CD4-positive, CD25-positive, alpha-beta regulatory T cell (primary cell): Measurements from ENCODE around the gene PTPRN2. TPM values are rescaled to one million over a fixed set of nuclear protein-coding genes. Genes with fewer than 3 reads are reported as not detected.
"Not testable (repeated sequence)": the region's sequence is repeated elsewhere in the genome, so short reads cannot be mapped to it uniquely, and the experiment has no call there.

Source experiments
- ATAC-seq, 2 donors: fragments of 150-1000 bp; cut with Tn5 transposase; one replicate each; pipeline ENCODE4 v1.10.0; 2021; ENCODE audit warnings: low read depth in 2 of 2, moderate number of reproducible peaks in 2 of 2, moderate library complexity in 1 of 2
- DNase-seq, 3 donors: peaks; one replicate each; pipeline versions ENCODE4 v3.0.0 to v3.0.0-alpha.2; 2012 to 2022; ENCODE audit warnings: mixed read lengths in 1 of 3
- H3K27ac ChIP-seq: one replicate; pipeline ENCODE4 v1.7.0; 2013; ENCODE audit warnings: mild to moderate bottlenecking, low read length; ENCODE audit not compliant: insufficient read depth, poor library complexity, severe bottlenecking
- H3K27me3 ChIP-seq: one replicate; pipeline ENCODE4 v1.7.0; 2013; ENCODE audit warnings: low read length; ENCODE audit not compliant: control insufficient read depth, insufficient read depth
- H3K36me3 ChIP-seq: one replicate; pipeline ENCODE4 v1.7.0; 2013; ENCODE audit warnings: mild to moderate bottlenecking, low read length, moderate library complexity; ENCODE audit not compliant: control insufficient read depth, insufficient read depth
- H3K4me1 ChIP-seq: 2 replicates; pipeline ENCODE4 v1.7.0; 2013; ENCODE audit warnings: mild to moderate bottlenecking, low read length; ENCODE audit not compliant: insufficient read depth, control insufficient read depth, poor library complexity, severe bottlenecking
- H3K4me3 ChIP-seq: one replicate; pipeline ENCODE4 v1.7.0; 2013; ENCODE audit warnings: low read depth, mild to moderate bottlenecking, low read length, moderate library complexity
- H3K9me3 ChIP-seq, 2 experiments: 1 replicate in 1 of 2; 2 replicates in 1 of 2; pipeline ENCODE4 v1.7.0; 2013; ENCODE audit warnings: low read length in 2 of 2, mild to moderate bottlenecking in 1 of 2, moderate library complexity in 1 of 2; ENCODE audit not compliant: control insufficient read depth in 2 of 2
- H3K27ac Mint-ChIP-seq, 3 donors: one replicate each; pipeline ENCODE4 v1.8.0; 2020 to 2022; ENCODE audit warnings: mild to moderate bottlenecking in 3 of 3, mixed read lengths in 3 of 3, moderate library complexity in 2 of 3
- H3K27me3 Mint-ChIP-seq: one replicate; pipeline ENCODE4 v1.8.0; 2022; ENCODE audit warnings: mild to moderate bottlenecking, mixed read lengths
- H3K36me3 Mint-ChIP-seq: one replicate; pipeline ENCODE4 v1.8.0; 2020; ENCODE audit warnings: mixed read lengths
- H3K4me1 Mint-ChIP-seq, 4 donors: one replicate each; pipeline ENCODE4 v1.8.0; 2020 to 2022; ENCODE audit warnings: mixed read lengths in 4 of 4, mild to moderate bottlenecking in 1 of 4
- H3K4me3 Mint-ChIP-seq, 4 donors: one replicate each; pipeline ENCODE4 v1.8.0; 2020 to 2022; ENCODE audit warnings: mild to moderate bottlenecking in 4 of 4, mixed read lengths in 4 of 4, moderate library complexity in 3 of 4
- H3K9me3 Mint-ChIP-seq, 7 donors: one replicate each; pipeline ENCODE4 v1.8.0; 2020 to 2022; ENCODE audit warnings: mixed read lengths in 7 of 7, mild to moderate bottlenecking in 3 of 7, moderate library complexity in 2 of 7
- polyA plus RNA-seq, 4 donors: library from polyadenylated mRNA; unstranded; fragments of 300-500 nt; fragmentation: Illumina TruSeq; gene quantifications; one replicate each; pipeline ENCODE4 v1.2.3, GENCODE V29; 2021
- total RNA-seq: library from RNA; stranded (reverse); gene quantifications from one replicate; pipeline ENCODE4 v1.2.3, GENCODE V29; 2022

The PTPRN2 gene
- total and polyA plus RNA-seq, 5 donors from 2014 or later = 1.6 to 4.7 (median 2.7) TPM

GRCh38 chr7:158274404-158274811 lies 313.2 kb downstream of the PTPRN2 start:
- Histone ChIP-seq H3K4me3 (no peak overlapping the region), H3K27me3 (no peaks in the 10 kb centered on the region), H3K4me1 (no peaks in the 10 kb centered on the region), H3K9me3 (no peaks in the 10 kb centered on the region), H3K36me3 (no peaks in the 10 kb centered on the region), H3K27ac (no peak overlapping the region)
- Mint-ChIP-seq H3K4me1 (peaks cover 0 to 3% (median 0%) of the 10 kb centered on the region in 4 donors), H3K36me3 (no peaks in the 10 kb centered on the region), H3K4me3 (no peak overlapping the region), H3K27ac (no peak overlapping the region), H3K27me3 (no peaks in the 10 kb centered on the region), H3K9me3 (peaks cover 0 to 5% (median 0%) of the 10 kb centered on the region in 7 donors)
- ATAC-seq (no peak), DNase-seq (no peak)

DNA sequence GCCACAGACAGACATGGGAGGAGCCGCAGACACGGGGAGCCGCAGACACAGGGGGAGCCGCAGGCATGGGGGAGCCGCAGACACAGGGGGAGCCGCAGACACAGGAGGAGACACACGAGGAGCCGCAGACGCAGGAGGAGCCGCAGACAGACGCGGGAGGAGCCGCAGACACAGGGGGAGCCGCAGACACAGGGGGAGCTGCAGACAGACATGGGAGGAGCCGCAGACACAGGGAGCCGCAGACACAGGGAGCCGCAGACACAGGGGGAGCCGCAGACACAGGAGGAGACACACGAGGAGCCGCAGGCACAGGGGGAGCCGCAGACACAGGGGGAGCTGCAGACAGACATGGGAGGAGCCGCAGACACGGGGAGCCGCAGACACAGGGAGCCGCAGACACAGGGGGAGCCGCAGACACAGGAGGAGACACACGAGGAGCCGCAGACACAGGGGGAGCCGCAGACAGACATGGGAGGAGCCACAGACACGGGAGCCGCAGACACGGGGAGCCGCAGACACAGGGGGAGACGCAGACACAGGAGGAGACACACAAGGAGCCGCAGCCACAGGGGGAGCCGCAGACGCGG lies 313.8 kb downstream of the PTPRN2 start:
- not testable (repeated sequence) for H3K4me3 Mint-ChIP-seq, H3K36me3 ChIP-seq, H3K9me3 Mint-ChIP-seq, ATAC-seq, H3K4me1 Mint-ChIP-seq, H3K4me3 ChIP-seq, H3K27ac Mint-ChIP-seq, H3K4me1 ChIP-seq, H3K9me3 ChIP-seq, DNase-seq, H3K27ac ChIP-seq, H3K36me3 Mint-ChIP-seq, H3K27me3 ChIP-seq, H3K27me3 Mint-ChIP-seq

DNA sequence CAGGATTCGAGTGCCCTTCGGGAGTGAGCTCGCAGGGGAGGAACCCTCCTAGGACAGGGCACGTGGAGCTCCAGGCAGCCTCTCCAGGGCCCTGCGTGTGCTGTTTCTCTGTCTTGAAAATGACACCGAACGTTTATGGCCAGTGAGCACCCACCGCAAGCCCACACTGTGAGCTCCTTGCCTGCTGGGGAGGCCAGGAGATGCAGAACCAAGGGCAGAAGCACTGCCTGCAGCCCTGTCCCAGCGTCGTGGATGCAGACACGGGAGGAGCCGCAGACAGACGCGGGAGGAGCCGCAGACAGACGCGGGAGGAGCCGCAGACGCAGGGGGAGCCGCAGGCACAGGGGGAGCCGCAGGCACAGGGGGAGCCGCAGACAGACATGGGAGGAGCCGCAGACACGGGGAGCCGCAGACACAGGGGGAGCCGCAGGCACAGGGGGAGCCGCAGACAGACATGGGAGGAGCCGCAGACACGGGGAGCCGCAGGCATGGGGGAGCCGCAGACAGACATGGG lies 314.4 kb downstream of the PTPRN2 start:
- Histone ChIP-seq H3K27me3 (no peaks in the 10 kb centered on the region), H3K4me1 (no peaks in the 10 kb centered on the region), H3K9me3 (no peaks in the 10 kb centered on the region), H3K27ac (no peak overlapping the region), H3K36me3 (no peaks in the 10 kb centered on the region), H3K4me3 (no peak overlapping the region)
- no peaks in the 10 kb centered on the region for H3K36me3 Mint-ChIP-seq
- no peaks in the 10 kb centered on the region for H3K27me3 Mint-ChIP-seq
- no peak overlapping the region for H3K27ac Mint-ChIP-seq
- no peak for DNase-seq
- no peak overlapping the region for H3K4me3 Mint-ChIP-seq
- ATAC-seq = no peak
- peaks cover 0 to 6% (median 0%) of the 10 kb centered on the region in 7 donors for H3K9me3 Mint-ChIP-seq
- peaks cover 0 to 3% (median 0%) of the 10 kb centered on the region in 4 donors for H3K4me1 Mint-ChIP-seq

DNA sequence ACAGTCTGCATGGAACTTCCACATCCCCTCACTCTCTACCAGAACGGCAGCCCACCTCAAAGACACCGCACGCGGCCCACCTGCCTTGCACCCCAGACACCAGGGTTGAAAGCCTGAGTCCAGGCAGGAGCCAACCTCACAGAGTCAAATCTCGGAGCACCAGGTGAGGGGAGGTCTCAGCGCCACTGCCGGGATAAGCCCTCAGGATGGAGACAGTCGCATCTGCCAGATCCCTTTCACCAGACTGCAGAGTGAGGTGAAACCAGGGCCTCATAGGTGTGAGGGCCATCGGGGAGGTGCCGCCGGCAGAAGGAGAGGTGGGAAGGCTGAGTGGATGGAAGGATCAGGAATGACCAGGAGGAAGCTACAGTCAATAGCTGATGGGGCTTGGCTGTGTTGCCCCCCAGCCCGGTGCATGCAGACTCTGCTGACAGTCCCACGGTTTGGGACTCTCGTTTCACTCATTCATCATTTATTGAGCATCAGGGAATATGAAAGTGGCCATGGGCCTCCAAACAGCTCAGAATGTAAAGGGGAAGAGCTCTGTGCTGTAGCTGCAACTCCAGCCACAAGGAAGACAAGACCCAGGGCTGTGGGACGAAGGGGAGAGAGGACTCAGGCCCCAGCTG lies 315.0 kb downstream of the PTPRN2 start:
- DNase-seq = no peak
- no peak for ATAC-seq
- Mint-ChIP-seq H3K4me3 (no peak overlapping the region), H3K27me3 (no peaks in the 10 kb centered on the region), H3K9me3 (peaks cover 0 to 6% (median 0%) of the 10 kb centered on the region in 7 donors), H3K27ac (no peak overlapping the region), H3K36me3 (no peaks in the 10 kb centered on the region), H3K4me1 (peaks cover 0 to 3% (median 0%) of the 10 kb centered on the region in 4 donors)
- Histone ChIP-seq H3K9me3 (no peaks in the 10 kb centered on the region), H3K27ac (no peak overlapping the region), H3K4me1 (no peaks in the 10 kb centered on the region), H3K27me3 (no peaks in the 10 kb centered on the region), H3K36me3 (no peaks in the 10 kb centered on the region), H3K4me3 (no peak overlapping the region)

GRCh38 chr7:158272091-158272490 lies 315.5 kb downstream of the PTPRN2 start:
- Histone ChIP-seq H3K27ac (no peak overlapping the region), H3K27me3 (no peaks in the 10 kb centered on the region), H3K4me3 (no peak overlapping the region), H3K9me3 (no peaks in the 10 kb centered on the region), H3K4me1 (no peaks in the 10 kb centered on the region), H3K36me3 (no peaks in the 10 kb centered on the region)
- ATAC-seq (no peak), DNase-seq (no peak)
- H3K27me3 Mint-ChIP-seq = no peaks in the 10 kb centered on the region
- peaks cover 0 to 6% (median 0%) of the 10 kb centered on the region in 7 donors for H3K9me3 Mint-ChIP-seq
- no peak overlapping the region for H3K27ac Mint-ChIP-seq
- no peaks in the 10 kb centered on the region for H3K36me3 Mint-ChIP-seq
- no peak overlapping the region for H3K4me3 Mint-ChIP-seq
- peaks cover 0 to 3% (median 0%) of the 10 kb centered on the region in 4 donors for H3K4me1 Mint-ChIP-seq

GRCh38 chr7:158271646-158272045 lies 316.0 kb downstream of the PTPRN2 start:
- no peak for ATAC-seq
- no peaks in the 10 kb centered on the region for H3K36me3 ChIP-seq
- no peaks in the 10 kb centered on the region for H3K9me3 ChIP-seq

GRCh38 chr7:158270856-158271413 lies 316.7 kb downstream of the PTPRN2 start:
- Histone ChIP-seq H3K27ac (no peak overlapping the region), H3K4me3 (no peak overlapping the region), H3K9me3 (no peaks in the 10 kb centered on the region), H3K36me3 (no peaks in the 10 kb centered on the region), H3K27me3 (no peaks in the 10 kb centered on the region), H3K4me1 (no peaks in the 10 kb centered on the region)
- Mint-ChIP-seq H3K4me1 (peaks cover 0 to 3% (median 0%) of the 10 kb centered on the region in 4 donors), H3K4me3 (no peak overlapping the region), H3K27me3 (no peaks in the 10 kb centered on the region), H3K36me3 (no peaks in the 10 kb centered on the region), H3K9me3 (peaks cover 0 to 6% (median 0%) of the 10 kb centered on the region in 7 donors), H3K27ac (peak overlapping the region in 1 of 3 donors; percentile 48)
- ATAC-seq (no peak), DNase-seq (no peak)

More at GRCh38 chr7:158271646-158272045, 316.0 kb downstream of the PTPRN2 start:
- no peaks in the 10 kb centered on the region for H3K27me3 ChIP-seq
- H3K4me1 Mint-ChIP-seq = peaks cover 0 to 3% (median 0%) of the 10 kb centered on the region in 4 donors
- no peak overlapping the region for H3K27ac Mint-ChIP-seq
- H3K36me3 Mint-ChIP-seq = no peaks in the 10 kb centered on the region
- H3K4me3 Mint-ChIP-seq = no peak overlapping the region
- no peak for DNase-seq
- no peaks in the 10 kb centered on the region for H3K27me3 Mint-ChIP-seq
- H3K27ac ChIP-seq = no peak overlapping the region
- H3K9me3 Mint-ChIP-seq = peaks cover 0 to 6% (median 0%) of the 10 kb centered on the region in 7 donors
- no peaks in the 10 kb centered on the region for H3K4me1 ChIP-seq
- no peak overlapping the region for H3K4me3 ChIP-seq
